Stimulated activated CD8-positive, alpha-beta memory T cell treated with anti-CD3 and anti-CD28 coated beads, Interleukin-12 subunit alpha, Interleukin-12 subunit beta, amount 100 ng/mL, for 4 hours (primary cell): Measurements from ENCODE around the gene TAB3.

ENCODE experiments used
- DNase-seq: peaks from one replicate; pipeline ENCODE4 v3.0.0-alpha.2; 2020; ENCODE audit warnings: low read depth

The TAB3 gene

DNA sequence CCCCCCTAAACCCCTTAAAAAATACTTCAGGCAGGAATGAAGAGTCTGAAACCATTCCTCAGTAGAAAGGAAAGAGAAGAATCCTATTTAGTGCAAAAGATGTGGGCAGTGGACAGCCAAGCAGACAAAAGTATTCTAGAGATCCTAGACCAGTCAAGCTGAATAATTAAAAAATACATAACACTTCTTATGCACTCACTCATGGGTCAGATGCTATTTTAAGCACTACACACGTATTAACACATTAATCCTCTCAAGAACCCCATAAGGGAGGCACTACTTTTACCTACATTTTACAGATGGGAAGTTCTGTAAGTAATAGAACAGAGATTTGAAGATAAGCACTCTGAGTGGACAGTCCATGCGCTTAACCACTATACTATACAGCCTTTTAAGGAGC is 5.9 kb downstream of the TAB3 start:
- DNase-seq: no peak

- no peak for DNase-seq
These were observed 7.3 kb downstream of the TAB3 start for GRCh38 chrX:30881797-30882196.

DNA sequence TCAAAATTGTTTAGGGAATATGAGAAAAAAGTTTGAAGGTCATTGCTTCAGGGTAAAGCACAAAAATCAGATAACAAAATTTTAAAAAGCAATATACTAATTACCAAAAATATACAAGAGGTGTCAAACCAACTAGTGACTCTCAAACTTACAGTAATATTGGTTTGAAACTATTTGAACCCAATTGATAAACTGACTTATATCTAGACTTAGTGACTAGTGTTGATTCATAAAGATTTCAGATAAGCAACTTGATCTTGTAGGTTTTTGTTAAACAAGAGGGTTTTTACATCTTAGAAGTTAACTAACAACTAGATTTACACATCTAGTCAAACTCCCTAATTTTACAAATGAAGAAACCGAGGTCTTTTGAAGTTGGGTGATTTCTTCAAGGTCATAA is 7.7 kb downstream of the TAB3 start:
- DNase-seq: no peak

DNA sequence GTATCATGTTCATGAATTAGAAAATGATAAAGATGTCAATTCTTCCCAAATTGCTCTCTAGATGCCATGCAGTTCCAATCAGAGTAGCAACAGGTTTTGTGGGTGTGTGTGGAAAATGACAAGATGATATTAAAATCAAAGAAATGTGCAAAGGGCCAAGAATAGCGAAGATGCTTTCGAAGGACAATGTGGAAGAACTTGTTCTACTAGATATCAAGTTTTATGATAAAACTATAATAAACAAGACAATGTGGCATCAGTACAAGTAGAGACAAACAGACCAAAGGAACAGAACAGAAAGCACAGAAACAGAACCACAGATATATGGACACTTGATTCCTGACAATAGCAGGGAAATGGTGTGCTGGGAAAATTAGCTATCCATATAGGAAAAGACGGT is 9.0 kb downstream of the TAB3 start:
- no peak for DNase-seq

DNA sequence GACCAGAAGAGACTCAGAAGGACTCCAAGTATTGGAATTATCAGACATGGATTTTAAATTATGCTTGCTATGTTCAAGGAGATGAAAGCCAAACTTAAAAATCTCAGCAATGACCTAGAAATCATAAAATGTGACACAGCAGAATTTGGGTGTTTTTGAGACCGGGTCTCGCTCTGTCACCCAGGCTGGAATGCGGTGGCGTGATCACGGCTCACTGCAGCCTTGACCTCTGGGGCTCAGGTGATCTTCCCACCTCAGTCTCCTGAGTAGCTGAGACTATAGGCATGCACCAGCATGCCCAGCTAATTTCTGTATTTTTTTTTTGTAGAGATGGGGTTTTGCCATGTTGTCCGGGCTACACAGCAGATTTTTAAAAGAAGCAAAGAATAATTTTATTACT is 12.7 kb downstream of the TAB3 start:
- no peak for DNase-seq

DNA sequence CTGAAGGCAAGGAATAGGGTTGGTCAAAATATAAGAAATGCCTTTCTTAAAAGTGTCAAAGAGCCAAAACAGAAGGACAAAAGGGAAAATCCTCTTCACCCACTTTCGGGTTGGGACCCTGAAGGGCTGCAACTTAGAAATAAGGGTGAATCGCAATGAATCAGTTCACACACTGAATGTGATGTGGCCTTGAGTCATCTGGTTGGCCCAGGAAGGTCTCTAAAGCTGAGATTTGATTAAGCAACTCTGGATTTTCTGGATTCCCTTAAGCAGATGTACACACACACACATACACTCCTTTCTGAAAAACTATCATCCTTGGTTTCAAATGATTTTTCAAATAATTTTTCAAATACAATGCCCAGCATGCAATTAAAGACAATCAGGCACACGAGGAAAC is 13.1 kb downstream of the TAB3 start:
- DNase-seq: no peak

DNA sequence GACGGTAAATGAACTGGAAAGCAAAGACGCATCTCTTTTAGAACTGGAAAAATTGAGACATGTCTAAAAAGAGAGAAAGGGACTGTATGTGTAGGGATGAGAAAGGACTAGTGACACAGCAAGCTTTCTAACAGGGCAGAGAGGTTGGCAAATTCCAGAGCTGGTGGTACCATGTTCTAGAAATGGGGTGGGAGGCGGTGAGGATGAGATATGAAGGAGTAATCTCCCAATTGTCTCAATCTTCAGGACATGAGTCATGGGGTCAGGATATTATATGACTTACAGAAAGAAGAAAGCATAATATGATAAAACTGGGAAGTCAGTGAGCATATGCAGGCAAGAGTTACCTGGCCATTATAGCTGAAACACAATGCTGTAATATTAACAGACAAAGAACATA is 14.2 kb downstream of the TAB3 start:
- no peak for DNase-seq

GRCh38 chrX:30870572-30870971 is 18.5 kb downstream of the TAB3 start:
- DNase-seq: no peak

GRCh38 chrX:30865612-30866011 is 23.4 kb downstream of the TAB3 start:
- DNase-seq: no peak

GRCh38 chrX:30865015-30865414 is 24.0 kb downstream of the TAB3 start:
- DNase-seq: no peak

- no peak for DNase-seq
These were observed 24.7 kb downstream of the TAB3 start for GRCh38 chrX:30864383-30864785.

- no peak for DNase-seq
These were observed 25.1 kb downstream of the TAB3 start for GRCh38 chrX:30863974-30864373.

GRCh38 chrX:30858098-30858497 is 31.0 kb downstream of the TAB3 start:
- no peak for DNase-seq

DNA sequence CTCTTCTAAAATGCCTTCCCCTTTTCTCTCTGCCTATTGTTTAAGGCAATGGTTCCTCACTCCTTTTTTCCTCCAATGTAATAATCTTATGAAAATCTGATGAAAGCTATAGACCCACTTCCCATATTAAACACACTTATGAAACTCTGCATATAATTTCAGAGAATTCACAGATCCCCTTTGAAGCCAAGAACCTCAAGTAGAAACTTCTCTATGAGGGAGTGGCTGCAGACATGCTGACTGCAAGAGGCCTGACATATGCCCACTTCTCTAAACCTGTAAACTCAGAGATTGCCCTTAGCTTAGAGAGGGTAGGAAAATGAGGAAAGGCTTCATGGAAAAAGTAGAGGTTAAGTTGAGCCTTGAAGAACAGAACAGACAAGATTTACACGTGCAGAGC is 37.6 kb downstream of the TAB3 start:
- no peak for DNase-seq

DNA sequence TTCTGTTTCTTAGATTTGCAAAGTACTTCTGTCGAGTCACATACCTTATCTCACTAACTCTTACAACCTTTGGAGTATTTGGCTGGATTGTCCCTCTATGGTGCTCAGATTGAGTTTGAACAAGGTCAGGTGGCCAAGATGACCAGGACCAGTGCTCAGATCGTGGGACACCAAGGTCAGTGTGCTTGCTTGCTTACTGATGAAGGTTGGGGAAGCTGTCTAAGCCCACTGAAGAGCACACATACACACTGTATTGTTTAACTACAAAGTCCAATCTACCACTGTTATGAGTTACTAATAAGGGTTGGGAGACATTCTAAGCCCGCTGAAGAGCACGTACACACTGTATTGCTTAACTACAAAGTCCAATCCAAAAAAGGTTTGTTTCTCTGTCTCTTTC is 53.7 kb downstream of the TAB3 start:
- DNase-seq: no peak

- no peak for DNase-seq
These were observed 55.2 kb downstream of the TAB3 start for GRCh38 chrX:30833896-30834295.

DNA sequence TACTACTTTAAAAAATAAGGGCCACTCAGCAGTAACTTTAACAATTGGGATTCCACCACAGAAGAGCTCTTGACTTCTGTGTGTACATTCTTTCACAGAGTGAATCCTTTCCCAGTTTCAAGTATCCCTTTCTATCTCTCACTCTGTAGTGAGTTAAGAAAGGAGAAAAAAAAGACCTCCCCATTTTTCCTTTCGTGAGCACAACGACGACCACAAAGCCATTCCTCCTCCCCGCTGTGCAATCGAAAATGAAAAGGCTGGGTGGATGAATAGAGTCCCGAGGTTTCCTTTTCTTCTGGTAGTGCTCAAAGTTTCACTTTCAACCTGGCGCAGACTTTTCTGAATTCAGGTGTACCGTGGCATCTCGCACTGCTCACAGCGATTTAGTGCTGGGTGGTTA is 58.0 kb downstream of the TAB3 start:
- no peak for DNase-seq

- DNase-seq: no peak
These were observed 58.6 kb downstream of the TAB3 start for GRCh38 chrX:30830326-30830943.

GRCh38 chrX:30824275-30824674 is 64.8 kb downstream of the TAB3 start:
- DNase-seq: no peak

DNA sequence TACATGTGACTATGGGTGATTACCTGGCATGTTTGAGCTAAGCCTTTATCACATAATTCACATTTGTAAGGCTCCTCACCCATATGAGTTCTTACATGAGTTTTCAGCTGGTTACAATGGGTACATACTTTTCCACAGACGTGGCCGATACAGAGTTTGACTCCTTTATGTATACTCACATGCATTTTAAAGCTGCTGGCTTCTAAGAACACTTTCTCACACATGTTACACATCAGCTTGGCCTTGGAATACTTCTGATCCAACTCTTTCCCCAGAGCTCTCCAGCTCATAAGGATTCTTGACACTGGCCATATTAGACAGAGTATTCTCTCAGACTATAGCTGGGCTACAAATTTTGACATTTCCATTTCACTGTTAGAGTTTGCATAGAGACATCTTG is 66.3 kb downstream of the TAB3 start:
- DNase-seq: no peak

DNA sequence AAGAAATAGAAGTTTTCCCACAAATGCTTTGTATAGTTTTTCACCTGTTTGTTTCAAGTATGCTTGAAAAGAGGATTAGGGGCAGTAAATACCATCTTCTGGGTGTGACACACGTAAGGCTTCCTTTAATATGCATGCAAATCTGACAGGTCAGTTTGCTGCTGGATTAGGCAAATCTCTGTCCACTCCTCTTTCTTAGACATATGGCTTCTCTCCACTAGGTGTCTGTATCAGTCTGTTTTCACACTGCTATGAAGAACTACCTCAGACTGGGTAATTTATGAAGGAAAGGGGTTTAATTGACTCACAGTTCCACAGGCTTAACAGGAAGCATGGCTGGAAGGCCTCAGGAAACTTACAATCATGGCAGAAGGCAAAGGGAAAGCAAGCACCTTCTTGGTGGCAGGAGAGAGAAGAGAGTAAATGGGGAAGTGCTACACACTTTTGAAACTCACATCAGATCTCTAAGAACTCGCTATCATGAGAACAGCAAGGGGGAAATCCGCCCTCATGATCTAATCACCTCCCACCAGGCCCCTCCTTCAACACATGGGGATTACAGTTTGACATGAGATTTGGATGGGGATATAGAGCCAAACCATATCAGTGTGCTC is 66.9 kb downstream of the TAB3 start:
- DNase-seq: no peak

GRCh38 chrX:30821116-30821515 is 67.9 kb downstream of the TAB3 start:
- DNase-seq: no peak

- no peak for DNase-seq
These were observed 70.0 kb downstream of the TAB3 start for GRCh38 chrX:30819080-30819479.

- no peak for DNase-seq
These were observed 73.0 kb downstream of the TAB3 start for GRCh38 chrX:30816079-30816478.
